Suprapubic skin (tissue), 4 donors: Measurements from ENCODE around the gene XKR3.

ENCODE experiments used
- CTCF ChIP-seq, 2 donors: fragments of 200-600 bp in 1 of 2; fragments of 450-650 bp in 1 of 2; sonication (generic) in 1 of 2; IDR thresholded peaks; one replicate each; pipeline ENCODE4 v1.5.1; 2016 to 2019; ENCODE audit warnings: antibody characterized with exemption in 2 of 2, mild to moderate bottlenecking in 1 of 2, moderate library complexity in 1 of 2
- EP300 ChIP-seq: sonication (generic); formaldehyde crosslinking; IDR thresholded peaks from one replicate; pipeline ENCODE4 v1.6.1; 2017; ENCODE audit warnings: antibody characterized with exemption
- POLR2A ChIP-seq, 2 donors: fragments of 450-650 bp; IDR thresholded peaks; one replicate each; pipeline ENCODE4 v1.6.1; 2017; ENCODE audit warnings: antibody characterized with exemption in 2 of 2, mild to moderate bottlenecking in 2 of 2, moderate library complexity in 2 of 2
- POLR2AphosphoS5 ChIP-seq, 3 donors: sonication (generic); formaldehyde crosslinking; IDR thresholded peaks; one replicate each; pipeline ENCODE4 v1.6.1; 2017; ENCODE audit warnings: antibody characterized with exemption in 3 of 3

GRCh38 chr22:16804882-16805281 lies 20.3 kb downstream of the XKR3 start:
- no peak for TF ChIP-seq CTCF (IDR thresholded peaks at IDR 0.05)
- no peak for TF ChIP-seq POLR2AphosphoS5 (IDR thresholded peaks at IDR 0.05)
- TF ChIP-seq EP300: no peak
- TF ChIP-seq POLR2A (IDR thresholded peaks at IDR 0.05): no peak
